A549 (cell line): ENCODE measurements around the gene GPR142. TPM values are rescaled to one million over a fixed set of nuclear protein-coding genes. Genes with fewer than 3 reads are reported as not detected.

Source experiments
- ATAC-seq, 2 experiments: fragments of 200-7000 bp in 1 of 2; fragments of >200 bp in 1 of 2; cut with Nextera tagmentation in 1 of 2; cut with Tn5 transposase in 1 of 2; 3 replicates each; pipeline versions ENCODE4 v1.8.0 to v1.9.1; 2018 to 2020; ENCODE audit warnings: mild to moderate bottlenecking in 1 of 2, moderate library complexity in 1 of 2
- CTCF ChIA-PET: fragments of 300-600 bp; sonication (Branson Sonifier 250); formaldehyde crosslinking; extraction: SDS; loops from one replicate; lab custom pipeline; 2021; ENCODE audit warnings: antibody characterized with exemption, inconsistent platforms; lab: Yijun Ruan, JAX
- POLR2A ChIA-PET: fragments of 350-600 bp; formaldehyde crosslinking; extraction: SDS; loops from one replicate; lab custom pipeline; 2021; ENCODE audit warnings: antibody characterized with exemption, inconsistent platforms; lab: Yijun Ruan, JAX
- DNase-seq, 2 experiments: peaks; one replicate each; pipeline versions ENCODE4 v3.0.0 to v3.0.0-alpha.2; 2011 to 2016; ENCODE audit warnings: low read depth in 1 of 2, low spot score in 1 of 2
- FAIRE-seq: peaks from 2 replicates; lab custom pipeline; 2011; peaks lifted over from hg19 to GRCh38; lab: Jason Lieb, UNC
- H3K27ac ChIP-seq, 2 experiments: fragments of >200 bp; sonication (Bioruptor Twin); formaldehyde crosslinking; 3 replicates each; pipeline ENCODE4 v1.5.1; 2016 to 2017
- H3K4me1 ChIP-seq: fragments of >200 bp; sonication (Bioruptor Twin); formaldehyde crosslinking; 3 replicates; pipeline ENCODE4 v1.6.1; 2016
- H3K4me2 ChIP-seq: fragments of >200 bp; sonication (Bioruptor Twin); formaldehyde crosslinking; 3 replicates; pipeline ENCODE4 v1.6.1; 2016
- H3K4me3 ChIP-seq: fragments of >200 bp; sonication (Bioruptor Twin); formaldehyde crosslinking; 3 replicates; pipeline ENCODE4 v1.5.1; 2016
- H3K9me3 ChIP-seq: fragments of >200 bp; sonication (Bioruptor Twin); formaldehyde crosslinking; 3 replicates; pipeline ENCODE4 v1.6.1; 2016
- ATOH8 ChIP-seq: fragments of 250-450 bp; sonication (Bioruptor Pico); IDR thresholded peaks from 2 replicates; pipeline ENCODE4 v1.5.0; 2020; ENCODE audit warnings: low read depth, mild to moderate bottlenecking, moderate library complexity
- CBX2 ChIP-seq: fragments of 200-600 bp; sonication (generic); IDR thresholded peaks from 2 replicates; pipeline ENCODE4 v1.6.1; 2016; ENCODE audit warnings: low read depth, mild to moderate bottlenecking, borderline replicate concordance
- CHD2 ChIP-seq: fragments of 150-350 bp; IDR thresholded peaks from 2 replicates; pipeline ENCODE4 v1.6.1; 2014; ENCODE audit warnings: low read length; ENCODE audit not compliant: partially characterized antibody
- CHD4 ChIP-seq: fragments of 200-600 bp; sonication (generic); IDR thresholded peaks from 2 replicates; pipeline ENCODE4 v1.6.1; 2016; ENCODE audit warnings: antibody characterized with exemption, mild to moderate bottlenecking, borderline replicate concordance
- CTCF ChIP-seq: fragments of >200 bp; sonication (Bioruptor Twin); formaldehyde crosslinking; IDR thresholded peaks from 3 replicates; pipeline ENCODE4 v1.5.1; 2016
- E2F6 ChIP-seq: IDR thresholded peaks from 2 replicates; pipeline ENCODE4 v1.6.1; 2012; ENCODE audit warnings: low read depth, borderline replicate concordance
- EP300 ChIP-seq, 2 experiments: fragments of >200 bp; sonication (Bioruptor Twin); formaldehyde crosslinking; IDR thresholded peaks; 2 replicates in 1 of 2; 3 replicates in 1 of 2; pipeline ENCODE4 v1.6.1; 2016 to 2017
- FOXS1 ChIP-seq: fragments of 250-450 bp; sonication (Bioruptor Pico); IDR thresholded peaks from 2 replicates; pipeline ENCODE4 v1.5.0; 2020; ENCODE audit warnings: mild to moderate bottlenecking, moderate library complexity
- HDAC2 ChIP-seq: fragments of 200-600 bp; sonication (generic); IDR thresholded peaks from 2 replicates; pipeline ENCODE4 v1.6.1; 2016
- HOXA7 ChIP-seq: fragments of 250-450 bp; sonication (Bioruptor Pico); IDR thresholded peaks from 2 replicates; pipeline ENCODE4 v1.5.0; 2020; ENCODE audit warnings: mild to moderate bottlenecking, moderate library complexity
- JUN ChIP-seq, 2 experiments: fragments of >200 bp; sonication (Bioruptor Twin); formaldehyde crosslinking; IDR thresholded peaks; 2 replicates in 1 of 2; 3 replicates in 1 of 2; pipeline ENCODE4 v1.6.1; 2016 to 2017
- MAFK ChIP-seq: fragments of 450-650 bp; IDR thresholded peaks from 2 replicates; pipeline ENCODE4 v1.6.1; 2014; ENCODE audit not compliant: partially characterized antibody
- NPAS2 ChIP-seq: fragments of 250-450 bp; sonication (Bioruptor Pico); IDR thresholded peaks from 2 replicates; pipeline ENCODE4 v1.8.0; 2022; ENCODE audit warnings: mild to moderate bottlenecking, moderate library complexity, borderline replicate concordance
- NR3C1 ChIP-seq: fragments of >200 bp; sonication (Bioruptor Twin); formaldehyde crosslinking; IDR thresholded peaks from 3 replicates; pipeline ENCODE4 v1.6.1; 2017
- POLR2A ChIP-seq: IDR thresholded peaks from 2 replicates; pipeline ENCODE4 v1.6.1; 2012; ENCODE audit warnings: mild to moderate bottlenecking, low read length
- POLR2AphosphoS2 ChIP-seq: conservative IDR thresholded peaks from 2 replicates; pipeline ENCODE4 v1.6.1; 2012; ENCODE audit warnings: low read length, improper control_type of control experiment, inconsistent platforms
- RARB ChIP-seq: fragments of 250-450 bp; sonication (Bioruptor Pico); IDR thresholded peaks from 2 replicates; pipeline ENCODE4 v1.8.0; 2021; ENCODE audit warnings: mild to moderate bottlenecking, moderate library complexity
- RNF2 ChIP-seq: fragments of 200-600 bp; sonication (generic); IDR thresholded peaks from 2 replicates; pipeline ENCODE4 v1.6.1; 2016; ENCODE audit warnings: low read depth, mild to moderate bottlenecking, antibody characterized with exemption, moderate library complexity, borderline replicate concordance
- SMC3 ChIP-seq: fragments of >200 bp; sonication (Bioruptor Twin); formaldehyde crosslinking; IDR thresholded peaks from 3 replicates; pipeline ENCODE4 v1.6.1; 2018; ENCODE audit warnings: inconsistent platforms
- SREBF2 ChIP-seq: fragments of 450-650 bp; IDR thresholded peaks from 2 replicates; pipeline ENCODE4 v1.6.1; 2014; ENCODE audit warnings: mild to moderate bottlenecking, moderate library complexity
- TFCP2L1 ChIP-seq: fragments of 250-450 bp; sonication (Bioruptor Pico); IDR thresholded peaks from 2 replicates; pipeline ENCODE4 v1.5.0; 2021; ENCODE audit warnings: mild to moderate bottlenecking
- TP53 ChIP-seq: fragments of 250-450 bp; sonication (Bioruptor Pico); IDR thresholded peaks from 2 replicates; pipeline ENCODE4 v1.5.0; 2021; ENCODE audit warnings: mild to moderate bottlenecking, moderate library complexity
- ZC3H11A ChIP-seq: fragments of 450-650 bp; IDR thresholded peaks from 2 replicates; pipeline ENCODE4 v1.6.1; 2014; ENCODE audit warnings: antibody characterized with exemption, mild to moderate bottlenecking
- ZFP36 ChIP-seq: fragments of 450-650 bp; IDR thresholded peaks from 2 replicates; pipeline ENCODE4 v1.6.1; 2014; ENCODE audit warnings: borderline replicate concordance; ENCODE audit not compliant: partially characterized antibody
- ZNF302 ChIP-seq: fragments of 250-450 bp; sonication (Bioruptor Pico); IDR thresholded peaks from 2 replicates; pipeline ENCODE4 v1.9.0; 2021; ENCODE audit warnings: inconsistent platforms, mild to moderate bottlenecking, moderate library complexity
- WGBS: methylation state at CpG from one replicate; pipeline ENCODE4 v1.1.6; 2017; ENCODE audit errors: missing lambda C conversion rate; 5-methylcytosine and 5-hydroxymethylcytosine counted together
- polyA plus RNA-seq, 4 experiments: library from polyadenylated mRNA; depleted of rRNA in 3 of 4; stranded (reverse); fragments of >200 nt; fragmentation: RNase III in 1 of 4; extraction: RNeasy Plus Mini Kit Qiagen cat#74134 plus additional on column Dnase treatment in 1 of 4; gene quantifications; 2 replicates in 3 of 4; 3 replicates in 1 of 4; pipeline ENCODE4 v1.2.3, GENCODE V29; 2011 to 2017
- TF ChIP-seq, protein P1 (sequence below): IDR thresholded peaks from 2 replicates; pipeline ENCODE4 v1.6.1; 2012

GPR142 gene
- polyA plus RNA-seq, 2 of the 4 experiments (the other 2 are of a cell fraction): not detected

DNA sequence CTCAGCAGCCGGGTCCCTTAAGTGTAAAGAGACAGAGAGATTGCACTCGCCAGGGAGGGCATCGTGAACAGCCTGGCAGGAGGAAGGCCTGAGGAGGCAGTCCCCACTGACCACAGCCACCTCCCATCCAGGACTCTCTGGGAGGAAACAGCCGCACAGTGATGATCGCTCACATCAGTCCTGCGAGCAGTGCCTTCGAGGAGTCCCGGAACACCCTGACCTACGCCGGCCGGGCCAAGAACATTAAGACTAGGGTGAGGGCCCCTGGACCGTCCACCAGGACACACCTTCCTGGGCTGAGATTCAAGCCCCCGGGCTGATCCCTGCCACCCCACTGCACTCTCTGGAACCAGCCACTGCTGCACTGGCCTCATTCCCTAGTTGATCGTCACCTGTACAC is 19.7 kb upstream of the GPR142 start:
- POLR2A ChIA-PET: no interaction called here
- Histone ChIP-seq H3K27ac (no peak overlapping the region), H3K4me3 (no peak overlapping the region), H3K4me1 (0 out of 3 replicates have a peak, but pooled peaks cover 4% of the 10 kb centered on the region), H3K9me3 (no peaks in the 10 kb centered on the region), H3K4me2 (no peak overlapping the region)
- ATAC-seq: no peak
- CTCF ChIA-PET: interaction anchor here (0.6 to 34.5 kb wide), 5 partner anchors 8 to 222 kb away, joined by 3 to 674 read pairs (median 6); partner anchors contain the start of genes BTBD17 and GPR142
- no peak for DNase-seq
- FAIRE-seq: no peak
- TF ChIP-seq ZNF302 (CRISPR knock-in tag) (no peak), POLR2A (0 out of 2 replicates have a peak, but pooled peaks have one; percentile 15)
- TF ChIP-seq, protein P1, sequence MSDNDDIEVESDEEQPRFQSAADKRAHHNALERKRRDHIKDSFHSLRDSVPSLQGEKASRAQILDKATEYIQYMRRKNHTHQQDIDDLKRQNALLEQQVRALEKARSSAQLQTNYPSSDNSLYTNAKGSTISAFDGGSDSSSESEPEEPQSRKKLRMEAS: no peak
- 52% methylated on average over 11 of the region's 14 CpGs for WGBS

GRCh38 chr17:74349120-74349519 is 18.2 kb upstream of the GPR142 start:
- 0 out of 3 replicates have a peak, but pooled peaks cover 8% of the 10 kb centered on the region for H3K4me1 ChIP-seq
- no peaks in the 10 kb centered on the region for H3K9me3 ChIP-seq
- ATAC-seq (no peak), DNase-seq (no peak), FAIRE-seq (no peak)
- WGBS: 51% methylated on average over 19 of the region's 19 CpGs
- H3K4me2 ChIP-seq: no peak overlapping the region
- H3K27ac ChIP-seq: no peak overlapping the region
- CTCF ChIA-PET: interaction anchor here (0.6 to 34.5 kb wide), 4 partner anchors 23 to 94 kb away, joined by 3 to 674 read pairs (median 3); partner anchors contain the start of genes BTBD17 and GPR142
- TF ChIP-seq CHD2: no peak
- TF ChIP-seq CBX2: no peak
- TF ChIP-seq, all 56 proteins: peak for 0
- POLR2A ChIA-PET: no interaction called here
- no peak overlapping the region for H3K4me3 ChIP-seq

GRCh38 chr17:74350486-74350885 is 16.8 kb upstream of the GPR142 start:
- 0 out of 3 replicates have a peak, but pooled peaks cover 10% of the 10 kb centered on the region for H3K4me1 ChIP-seq

DNA sequence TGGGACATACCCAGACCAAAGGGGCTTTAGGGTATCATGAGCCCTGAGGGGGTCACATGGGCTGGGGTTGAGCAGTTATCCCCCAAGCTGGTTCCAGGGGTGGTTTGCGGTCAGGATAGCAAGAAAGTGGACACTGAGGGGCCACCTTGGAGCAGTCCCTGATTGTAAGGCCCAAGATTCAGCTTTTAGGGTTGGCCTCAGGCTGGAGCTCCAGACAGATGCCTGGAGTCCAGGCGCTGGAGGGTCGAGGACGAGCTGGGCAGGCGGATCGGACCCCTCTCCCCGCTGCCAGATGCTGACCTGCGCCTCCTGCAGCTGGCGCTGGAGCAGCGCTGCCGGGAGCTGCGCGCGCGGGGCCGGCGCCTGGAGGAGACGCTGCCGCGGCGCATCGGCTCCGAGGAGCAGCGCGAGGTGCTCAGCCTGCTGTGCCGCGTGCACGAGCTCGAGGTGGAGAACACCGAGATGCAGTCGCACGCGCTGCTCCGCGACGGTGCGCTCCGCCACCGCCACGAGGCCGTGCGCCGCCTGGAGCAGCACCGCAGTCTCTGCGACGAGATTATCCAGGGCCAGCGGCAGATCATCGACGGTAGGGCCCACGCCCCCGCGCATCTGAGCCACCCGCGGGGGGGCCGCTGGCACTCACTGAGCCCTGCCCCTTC is 15.6 kb upstream of the GPR142 start:
- no peak for FAIRE-seq
- peak overlapping the region; percentile 69 for H3K4me2 ChIP-seq
- H3K4me3 ChIP-seq: peak overlapping the region; percentile 10; the same call in 1 of the 3 replicates
- no peak for TF ChIP-seq NR3C1
- TF ChIP-seq CHD4: no peak
- TF ChIP-seq RNF2: no peak
- TF ChIP-seq ZC3H11A: no peak
- TF ChIP-seq, protein P1: peak; percentile 84
- TF ChIP-seq FOXS1 (CRISPR knock-in tag): no peak
- no peak for TF ChIP-seq MAFK
- peak; percentile 71; the same call in 1 of the 2 replicates for TF ChIP-seq HDAC2
- TF ChIP-seq E2F6: peak; percentile 82
- TF ChIP-seq SREBF2: no peak
- TF ChIP-seq RARB (CRISPR knock-in tag): no peak
- TF ChIP-seq ZFP36: no peak
- TF ChIP-seq TFCP2L1 (CRISPR knock-in tag): no peak
- no peak for TF ChIP-seq JUN (IDR thresholded peaks at IDR 0.05)
- TF ChIP-seq HOXA7 (CRISPR knock-in tag): no peak
- peak; percentile 26; the same call in 2 of the 3 replicates for TF ChIP-seq CTCF
- TF ChIP-seq ATOH8: no peak
- no peak for TF ChIP-seq TP53
- TF ChIP-seq NPAS2 (CRISPR knock-in tag): no peak
- TF ChIP-seq EP300 (IDR thresholded peaks at IDR 0.05): no peak
- TF ChIP-seq SMC3: no peak
- no peak for TF ChIP-seq POLR2AphosphoS2
- 6% methylated on average over 46 of the region's 55 CpGs for WGBS
- 0 out of 3 replicates have a peak, but pooled peaks cover 11% of the 10 kb centered on the region for H3K4me1 ChIP-seq
- CTCF ChIA-PET: interaction anchor here (0.6 to 34.5 kb wide), 17 partner anchors 14 to 349 kb away, joined by 3 to 674 read pairs (median 5); partner anchors contain the start of genes BTBD17, CD300LB and GPR142
- DNase-seq: peak in 1 of 2 experiments; percentile 66
- H3K27ac ChIP-seq: no peak overlapping the region
- H3K9me3 ChIP-seq: no peaks in the 10 kb centered on the region
- POLR2A ChIA-PET: no interaction called here
- peak; percentile 59 to 69 for ATAC-seq

More at GRCh38 chr17:74350486-74350885, 16.8 kb upstream of the GPR142 start:
- Histone ChIP-seq H3K4me2 (no peak overlapping the region), H3K9me3 (no peaks in the 10 kb centered on the region), H3K4me3 (no peak overlapping the region), H3K27ac (no peak overlapping the region)
- 62% methylated on average over 16 of the region's 20 CpGs for WGBS
- ChIA-PET POLR2A (no interaction called here), CTCF (interaction anchor here (1.3 to 34.5 kb wide), 6 partner anchors 13 to 143 kb away, joined by 3 to 674 read pairs (median 6); partner anchors contain the start of genes BTBD17 and GPR142)
- FAIRE-seq (no peak), ATAC-seq (no peak), DNase-seq (no peak)
- no peak for TF ChIP-seq EP300 (IDR thresholded peaks at IDR 0.05)
